Smooth muscle cell (in vitro differentiated cells): ENCODE measurements around the gene SOD3. TPM values are rescaled to one million over a fixed set of nuclear protein-coding genes. Genes with fewer than 3 reads are reported as not detected.

Experiments used
- DNase-seq: peaks from one replicate; lab custom pipeline; 2025; ENCODE audit not compliant: unreplicated experiment; lab: John Stamatoyannopoulos, UW
- H2AFZ ChIP-seq: fragments of 200-600 bp; sonication (generic); 2 replicates; pipeline ENCODE4 v1.6.0; 2016; ENCODE audit warnings: antibody characterized with exemption, low read depth, mild to moderate bottlenecking
- H3F3A ChIP-seq: fragments of 200-600 bp; sonication (generic); 2 replicates; pipeline ENCODE4 v1.6.0; 2017; ENCODE audit warnings: antibody characterized with exemption, low read depth
- H3K27ac ChIP-seq: fragments of 200-600 bp; sonication (generic); 2 replicates; pipeline ENCODE4 v1.5.1; 2016; ENCODE audit warnings: low read depth, mild to moderate bottlenecking
- H3K27me3 ChIP-seq: fragments of 200-600 bp; sonication (generic); 2 replicates; pipeline ENCODE4 v1.6.1; 2016; ENCODE audit warnings: low read depth, mild to moderate bottlenecking
- H3K36me3 ChIP-seq: fragments of 200-600 bp; sonication (generic); 2 replicates; pipeline ENCODE4 v1.5.1; 2016; ENCODE audit warnings: low read depth
- H3K4me1 ChIP-seq: fragments of 200-600 bp; sonication (generic); 2 replicates; pipeline ENCODE4 v1.5.1; 2016; ENCODE audit warnings: low read depth
- H3K4me2 ChIP-seq: fragments of 200-600 bp; sonication (generic); 2 replicates; pipeline ENCODE4 v1.6.0; 2016; ENCODE audit warnings: mild to moderate bottlenecking
- H3K4me3 ChIP-seq: fragments of 200-600 bp; sonication (generic); 2 replicates; pipeline ENCODE4 v1.5.1; 2016; ENCODE audit warnings: mild to moderate bottlenecking
- H3K79me2 ChIP-seq: fragments of 200-600 bp; sonication (generic); 2 replicates; pipeline ENCODE4 v1.6.0; 2016; ENCODE audit warnings: low read depth, mild to moderate bottlenecking
- H3K9ac ChIP-seq: fragments of 200-600 bp; sonication (generic); 2 replicates; pipeline ENCODE4 v1.6.0; 2016; ENCODE audit warnings: low read depth
- H3K9me3 ChIP-seq: fragments of 200-600 bp; sonication (generic); replicated peaks from 2 replicates; pipeline ENCODE4 v1.5.1; 2016; ENCODE audit warnings: low read depth
- H4K20me1 ChIP-seq: fragments of 200-600 bp; sonication (generic); 2 replicates; pipeline ENCODE4 v1.6.0; 2016; ENCODE audit warnings: low read depth
- WGBS: methylation state at CpG from one replicate; pipeline ENCODE4 v1.1.7; 2016; ENCODE audit warnings: low lambda C conversion rate; 5-methylcytosine and 5-hydroxymethylcytosine counted together
- polyA plus RNA-seq: library from polyadenylated mRNA; unstranded; fragments of >200 nt; fragmentation: Nextera tagmentation; extraction: Ambion mirVana; gene quantifications from 2 replicates; pipeline ENCODE4 v1.2.1, GENCODE V29; 2016
- total RNA-seq: library from RNA; depleted of rRNA; stranded (reverse); fragments of >200 nt; gene quantifications from 2 replicates; pipeline ENCODE4 v1.2.3, GENCODE V29; 2014
- TF ChIP-seq, protein P1 (sequence below): fragments of 200-600 bp; sonication (generic); IDR thresholded peaks from 2 replicates; pipeline ENCODE4 v1.5.1; 2017; ENCODE audit warnings: borderline replicate concordance, mild to moderate bottlenecking, antibody characterized with exemption; ENCODE audit not compliant: insufficient read depth, poor library complexity, severe bottlenecking

The SOD3 gene
- total and polyA plus RNA-seq, 2 experiments from 2014 or later, result 24.4 to 71.9 TPM

DNA sequence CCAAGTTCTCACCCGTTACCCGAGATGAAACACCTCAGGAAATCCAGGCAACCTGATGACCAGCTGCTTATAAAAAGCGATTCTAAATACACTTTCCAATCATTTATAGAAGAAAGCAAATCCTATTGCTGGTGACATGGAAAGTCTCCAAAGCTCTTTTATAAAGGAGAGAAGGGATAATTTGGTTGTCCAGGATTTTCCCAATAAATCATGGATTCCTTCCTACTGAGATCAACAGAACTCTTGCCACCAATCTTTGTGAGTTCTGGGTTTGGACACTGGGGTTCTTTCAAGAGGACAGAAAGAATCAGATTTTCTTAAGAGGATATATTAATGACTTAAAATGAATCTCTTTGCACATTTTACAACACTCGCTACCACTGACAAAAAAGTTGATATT lies 24.7 kb upstream of the SOD3 start:
- H3K9ac ChIP-seq, result no peak overlapping the region
- no peak overlapping the region for H3K4me3 ChIP-seq
- no peaks in the 10 kb centered on the region for H3K9me3 ChIP-seq
- DNase-seq, result no peak
- 87% methylated on average over 4 of the region's 4 CpGs for WGBS
- H3K27ac ChIP-seq, result peak overlapping the region; percentile 67
- peaks cover 16% of the 10 kb centered on the region for H3K4me1 ChIP-seq
- TF ChIP-seq, protein P1, sequence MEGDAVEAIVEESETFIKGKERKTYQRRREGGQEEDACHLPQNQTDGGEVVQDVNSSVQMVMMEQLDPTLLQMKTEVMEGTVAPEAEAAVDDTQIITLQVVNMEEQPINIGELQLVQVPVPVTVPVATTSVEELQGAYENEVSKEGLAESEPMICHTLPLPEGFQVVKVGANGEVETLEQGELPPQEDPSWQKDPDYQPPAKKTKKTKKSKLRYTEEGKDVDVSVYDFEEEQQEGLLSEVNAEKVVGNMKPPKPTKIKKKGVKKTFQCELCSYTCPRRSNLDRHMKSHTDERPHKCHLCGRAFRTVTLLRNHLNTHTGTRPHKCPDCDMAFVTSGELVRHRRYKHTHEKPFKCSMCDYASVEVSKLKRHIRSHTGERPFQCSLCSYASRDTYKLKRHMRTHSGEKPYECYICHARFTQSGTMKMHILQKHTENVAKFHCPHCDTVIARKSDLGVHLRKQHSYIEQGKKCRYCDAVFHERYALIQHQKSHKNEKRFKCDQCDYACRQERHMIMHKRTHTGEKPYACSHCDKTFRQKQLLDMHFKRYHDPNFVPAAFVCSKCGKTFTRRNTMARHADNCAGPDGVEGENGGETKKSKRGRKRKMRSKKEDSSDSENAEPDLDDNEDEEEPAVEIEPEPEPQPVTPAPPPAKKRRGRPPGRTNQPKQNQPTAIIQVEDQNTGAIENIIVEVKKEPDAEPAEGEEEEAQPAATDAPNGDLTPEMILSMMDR, result no peak
- H2AFZ ChIP-seq, result no peak overlapping the region
- H3K4me2 ChIP-seq, result peak overlapping the region; percentile 5
- H3K79me2 ChIP-seq, result no peaks in the 10 kb centered on the region
- peaks cover 12% of the 10 kb centered on the region for H3F3A ChIP-seq
- H3K27me3 ChIP-seq, result no peaks in the 10 kb centered on the region
- H4K20me1 ChIP-seq, result no peaks in the 10 kb centered on the region
- H3K36me3 ChIP-seq, result no peaks in the 10 kb centered on the region

DNA sequence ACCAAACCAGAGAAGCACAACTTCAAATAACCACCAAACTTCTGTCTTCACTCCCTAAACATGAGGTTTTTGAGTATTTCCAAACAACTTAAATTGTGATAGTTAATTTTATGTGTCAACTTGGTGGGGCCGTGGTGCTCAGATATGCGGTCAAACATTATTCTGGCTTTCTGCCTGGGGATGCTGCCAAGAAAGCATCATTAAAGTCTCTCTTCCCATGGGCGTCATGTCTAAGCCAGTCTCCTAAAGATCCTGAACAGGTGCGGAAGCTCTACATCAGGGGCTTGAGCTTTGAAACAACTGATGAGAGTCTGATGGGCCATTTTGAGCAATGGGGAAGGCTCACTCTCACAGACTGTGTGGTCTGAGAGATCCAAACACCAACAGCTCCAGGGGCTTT lies 24.1 kb upstream of the SOD3 start:
- no peak overlapping the region for H3K4me3 ChIP-seq
- peaks cover 12% of the 10 kb centered on the region for H3F3A ChIP-seq
- H3K79me2 ChIP-seq, result no peaks in the 10 kb centered on the region
- no peaks in the 10 kb centered on the region for H4K20me1 ChIP-seq
- DNase-seq, result no peak
- no peak overlapping the region for H2AFZ ChIP-seq
- H3K27me3 ChIP-seq, result no peaks in the 10 kb centered on the region
- no peaks in the 10 kb centered on the region for H3K36me3 ChIP-seq
- TF ChIP-seq, protein P1, result no peak
- peak overlapping the region; percentile 67 for H3K27ac ChIP-seq
- no peaks in the 10 kb centered on the region for H3K9me3 ChIP-seq
- WGBS, result 92% methylated on average over 4 of the region's 4 CpGs
- H3K9ac ChIP-seq, result no peak overlapping the region
- H3K4me2 ChIP-seq, result peak overlapping the region; percentile 5
- H3K4me1 ChIP-seq, result peaks cover 16% of the 10 kb centered on the region

DNA sequence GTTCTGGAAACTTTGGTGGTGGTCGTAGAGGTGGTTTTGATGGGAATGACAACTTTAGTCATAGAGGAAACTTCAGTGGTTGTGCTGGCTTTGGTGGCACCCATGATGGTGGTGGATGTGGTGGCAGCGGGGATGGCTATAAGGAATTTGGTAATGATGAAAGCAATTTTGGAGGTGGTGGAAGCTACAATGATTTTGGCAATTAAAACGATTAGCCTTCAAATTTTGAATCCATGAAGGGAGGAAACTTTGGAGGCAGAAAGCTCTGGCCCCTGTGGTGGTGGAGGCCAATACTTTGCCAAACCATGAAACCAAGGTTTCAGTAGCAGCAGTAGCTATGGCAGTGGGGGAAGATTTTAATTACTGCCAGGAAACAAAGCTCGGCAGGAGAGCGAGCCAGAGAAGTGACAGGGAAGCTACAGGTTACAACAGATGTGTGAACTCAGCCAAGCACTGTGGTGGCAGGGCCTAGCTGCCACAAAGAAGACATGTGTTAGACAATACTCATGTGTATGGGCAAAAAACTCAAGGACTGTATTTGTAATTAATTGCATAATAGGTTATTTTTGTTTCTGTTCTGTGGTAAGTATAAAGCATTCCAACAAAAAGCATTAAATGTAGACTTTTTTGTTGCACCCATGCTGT lies 23.2 kb upstream of the SOD3 start:
- no peaks in the 10 kb centered on the region for H3K36me3 ChIP-seq
- H3K4me1 ChIP-seq, result peaks cover 16% of the 10 kb centered on the region
- H3K4me2 ChIP-seq, result no peak overlapping the region
- 92% methylated on average over 5 of the region's 5 CpGs for WGBS
- H3K79me2 ChIP-seq, result no peaks in the 10 kb centered on the region
- H3K27ac ChIP-seq, result no peak overlapping the region
- no peak overlapping the region for H3K9ac ChIP-seq
- H2AFZ ChIP-seq, result no peak overlapping the region
- DNase-seq, result no peak
- H3K4me3 ChIP-seq, result no peak overlapping the region
- H3K9me3 ChIP-seq, result no peaks in the 10 kb centered on the region
- peaks cover 12% of the 10 kb centered on the region for H3F3A ChIP-seq
- TF ChIP-seq, protein P1, result no peak
- no peaks in the 10 kb centered on the region for H4K20me1 ChIP-seq
- H3K27me3 ChIP-seq, result no peaks in the 10 kb centered on the region

DNA sequence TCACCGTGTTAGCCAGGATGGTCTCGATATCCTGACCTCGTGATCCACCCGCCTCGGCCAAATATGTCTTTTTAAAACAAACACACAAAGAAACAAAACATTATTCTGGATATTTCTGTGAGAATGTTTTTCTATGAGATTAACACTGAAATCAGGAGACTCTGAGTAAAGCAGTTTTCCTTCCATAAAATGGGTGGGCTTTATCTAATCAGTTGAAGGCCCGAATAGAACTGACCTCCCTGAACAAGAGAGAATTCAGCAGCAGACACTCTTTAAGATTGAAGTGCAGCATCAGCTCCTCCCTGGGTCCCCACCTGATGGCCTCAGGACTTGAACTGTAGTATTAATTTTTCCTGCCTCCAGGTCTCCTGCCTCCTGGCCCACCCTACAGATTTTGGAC lies 22.4 kb upstream of the SOD3 start:
- 98% methylated on average over 6 of the region's 6 CpGs for WGBS
- peaks cover 17% of the 10 kb centered on the region for H3F3A ChIP-seq
- no peaks in the 10 kb centered on the region for H3K9me3 ChIP-seq
- H3K9ac ChIP-seq, result no peak overlapping the region
- H3K79me2 ChIP-seq, result no peaks in the 10 kb centered on the region
- TF ChIP-seq, protein P1, result no peak
- no peak overlapping the region for H3K4me3 ChIP-seq
- no peaks in the 10 kb centered on the region for H4K20me1 ChIP-seq
- no peak overlapping the region for H2AFZ ChIP-seq
- no peak overlapping the region for H3K4me2 ChIP-seq
- no peaks in the 10 kb centered on the region for H3K27me3 ChIP-seq
- no peaks in the 10 kb centered on the region for H3K36me3 ChIP-seq
- no peak overlapping the region for H3K27ac ChIP-seq
- DNase-seq, result no peak
- H3K4me1 ChIP-seq, result peaks cover 17% of the 10 kb centered on the region
